Kasumi-1 (cell line): ENCODE data around the gene IPPK.
"Not testable (repeated sequence)": the region's sequence is repeated elsewhere in the genome, so short reads cannot be mapped to it uniquely, and the experiment has no call there.

Source experiments
- DNase-seq, 2 experiments: peaks; one replicate each; lab custom pipeline; 2025; lab: John Stamatoyannopoulos, UW

The IPPK gene

GRCh38 chr9:92595930-92596329, 74.0 kb downstream of the IPPK start:
- DNase-seq = no peak

DNA sequence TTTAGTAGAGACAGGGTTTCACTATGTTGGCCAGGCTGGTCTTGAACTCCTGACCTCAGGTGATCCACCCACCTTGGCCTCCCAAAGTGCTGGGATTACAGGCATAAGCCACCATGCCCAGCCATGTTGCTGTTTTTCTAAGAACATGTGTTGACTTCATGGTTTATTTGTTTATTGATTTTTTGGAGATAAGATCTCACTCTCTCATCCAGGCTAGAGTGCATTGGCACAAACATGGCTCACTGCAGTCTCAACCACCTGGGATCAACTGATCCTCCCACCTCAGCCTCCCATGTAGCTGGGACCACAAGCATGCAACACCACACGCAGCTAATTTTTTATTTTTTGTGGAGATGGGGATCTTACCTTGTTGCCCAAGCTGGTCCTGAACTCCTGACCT, 74.9 kb downstream of the IPPK start:
- DNase-seq = not testable (repeated sequence)

GRCh38 chr9:92592946-92593861, 76.7 kb downstream of the IPPK start:
- DNase-seq = peak in 1 of 2 experiments; percentile 18

DNA sequence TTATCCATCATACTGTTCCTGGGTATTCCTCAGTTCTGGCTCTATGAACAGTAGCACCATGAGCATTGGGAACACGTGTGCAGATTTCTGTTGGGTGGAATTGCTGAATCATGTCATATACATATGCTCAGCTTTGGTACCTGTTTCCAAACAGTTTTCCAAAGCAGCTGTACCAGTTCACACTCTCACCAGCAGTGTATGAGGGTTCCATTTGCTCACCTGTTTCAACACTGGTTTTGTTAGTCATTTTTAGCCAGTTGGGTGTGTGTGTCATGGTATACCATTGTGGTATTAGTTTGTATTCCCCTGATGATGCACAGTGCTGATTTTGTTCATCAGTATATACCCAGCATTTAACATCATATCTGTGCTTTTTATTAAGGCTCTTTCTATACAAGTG, 77.4 kb downstream of the IPPK start:
- DNase-seq = no peak

DNA sequence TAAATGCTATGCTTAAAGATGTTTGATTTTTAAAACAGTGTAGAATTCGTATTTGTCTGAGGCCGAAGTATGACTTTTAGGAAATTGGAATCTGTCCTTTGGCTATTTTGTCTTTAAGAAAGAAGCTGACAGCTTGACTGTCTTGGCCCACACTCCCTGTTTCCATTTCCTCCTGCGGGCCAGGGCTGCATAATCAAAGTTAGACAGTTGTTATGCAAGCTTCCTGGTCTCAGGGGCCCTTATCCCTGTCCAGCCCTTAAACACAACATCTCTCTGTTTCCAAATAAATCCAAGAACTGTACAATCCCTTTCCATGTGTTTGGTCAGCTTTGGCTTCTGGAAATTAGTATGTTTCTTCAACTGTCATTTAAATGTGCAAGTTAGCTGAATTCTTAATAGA, 79.6 kb downstream of the IPPK start:
- peak; percentile 37 to 60 for DNase-seq

GRCh38 chr9:92589923-92590322, 80.0 kb downstream of the IPPK start:
- DNase-seq = peak in 1 of 2 experiments; percentile 9

DNA sequence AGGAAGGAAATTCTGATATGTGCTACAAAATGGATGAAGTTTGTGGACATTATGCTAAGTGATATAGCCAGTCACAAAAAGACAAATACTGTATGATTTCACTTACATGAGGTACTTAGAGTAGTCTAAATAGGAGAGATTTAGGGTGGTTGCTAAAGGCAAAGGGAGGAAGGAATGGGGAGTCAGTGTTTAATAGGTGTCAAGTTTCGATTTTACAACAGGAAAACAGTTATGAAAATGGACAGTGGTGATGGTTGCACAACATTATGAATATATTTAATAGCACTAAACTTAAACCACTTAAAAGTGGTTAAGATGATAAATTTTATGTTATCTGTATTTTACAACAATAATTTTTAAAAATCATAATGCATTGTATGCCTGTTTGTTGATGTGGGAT, 93.8 kb downstream of the IPPK start:
- DNase-seq = peak in 1 of 2 experiments; percentile 18

- not testable (repeated sequence) for DNase-seq
Observed at GRCh38 chr9:92573612-92574011, 96.3 kb downstream of the IPPK start.

DNA sequence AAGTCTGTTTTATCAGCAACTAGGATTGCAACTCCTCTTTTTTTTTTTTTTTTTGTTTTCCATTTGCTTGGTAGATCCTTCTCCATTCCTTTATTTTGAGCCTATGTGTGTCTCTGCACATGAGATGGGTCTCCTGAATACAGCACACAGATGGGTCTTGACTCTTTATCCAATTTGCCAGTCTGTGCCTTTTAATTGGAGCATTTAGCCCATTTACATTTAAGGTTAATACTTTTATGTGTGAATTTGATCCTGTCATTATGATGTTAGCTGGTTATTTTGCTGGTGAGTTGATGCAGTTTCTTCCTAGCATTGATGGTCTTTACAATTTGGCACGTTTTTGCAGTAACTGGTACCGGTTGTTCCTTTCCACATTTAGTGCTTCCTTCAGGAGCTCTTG, 98.1 kb downstream of the IPPK start:
- not testable (repeated sequence) for DNase-seq

- DNase-seq = no peak
Observed at GRCh38 chr9:92564982-92565381, 104.9 kb downstream of the IPPK start.

DNA sequence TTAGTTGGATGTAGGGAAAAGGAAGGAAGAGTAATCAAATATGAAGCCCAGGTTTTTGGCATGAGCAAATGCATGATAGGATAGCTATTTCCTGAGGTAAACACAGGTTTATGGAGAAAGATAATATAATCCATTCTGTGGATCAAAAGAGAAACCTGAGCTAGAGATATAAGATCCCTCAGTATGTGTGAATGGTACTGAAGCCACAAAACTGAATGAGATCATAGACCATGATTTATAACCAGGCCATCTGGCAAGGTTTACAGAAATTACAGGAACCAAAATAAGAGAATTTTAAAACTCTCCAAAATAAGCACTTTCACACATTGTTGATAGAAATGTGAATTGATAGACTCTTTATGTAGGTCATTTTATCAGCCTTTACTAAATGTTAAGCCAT, 105.4 kb downstream of the IPPK start:
- DNase-seq = no peak
